BJ (cell line): ENCODE results near the gene GLP1R. TPM values are rescaled to one million over a fixed set of nuclear protein-coding genes. Genes with fewer than 3 reads are reported as not detected.

Experiments
- CTCF ChIA-PET: fragments of 350-600 bp; formaldehyde crosslinking; extraction: SDS; loops from one replicate; lab custom pipeline; 2021; ENCODE audit warnings: antibody characterized with exemption, inconsistent platforms; lab: Yijun Ruan, JAX
- POLR2A ChIA-PET: fragments of 300-600 bp; sonication (Branson Sonifier 250); formaldehyde crosslinking; extraction: SDS; loops from one replicate; lab custom pipeline; 2021; ENCODE audit warnings: antibody characterized with exemption; lab: Charles Lee
- DNase-seq: peaks from one replicate; pipeline ENCODE4 v3.0.0-alpha.2; 2011; ENCODE audit warnings: low read depth
- H3K27me3 ChIP-seq: 2 replicates; pipeline ENCODE4 v1.6.0; 2011; ENCODE audit warnings: low read length; ENCODE audit not compliant: control insufficient read depth, insufficient read depth
- H3K36me3 ChIP-seq: 2 replicates; pipeline ENCODE4 v1.5.1; 2011; ENCODE audit warnings: low read length; ENCODE audit not compliant: control insufficient read depth, insufficient read depth
- H3K4me3 ChIP-seq: 2 replicates; pipeline ENCODE4 v1.5.1; 2011; ENCODE audit warnings: low read depth, mild to moderate bottlenecking, control low read depth, low read length
- CTCF ChIP-seq: IDR thresholded peaks from 2 replicates; pipeline ENCODE4 v1.5.1; 2011; ENCODE audit warnings: low read depth, mild to moderate bottlenecking, control low read depth, inconsistent platforms, low read length, moderate library complexity; ENCODE audit not compliant: insufficient read depth
- polyA plus RNA-seq: library from polyadenylated mRNA; depleted of rRNA; stranded (reverse); fragments of >200 nt; gene quantifications from 2 replicates; pipeline ENCODE4 v1.2.3, GENCODE V29; 2011

GLP1R gene
- polyA plus RNA-seq, 1 experiment = not detected

DNA sequence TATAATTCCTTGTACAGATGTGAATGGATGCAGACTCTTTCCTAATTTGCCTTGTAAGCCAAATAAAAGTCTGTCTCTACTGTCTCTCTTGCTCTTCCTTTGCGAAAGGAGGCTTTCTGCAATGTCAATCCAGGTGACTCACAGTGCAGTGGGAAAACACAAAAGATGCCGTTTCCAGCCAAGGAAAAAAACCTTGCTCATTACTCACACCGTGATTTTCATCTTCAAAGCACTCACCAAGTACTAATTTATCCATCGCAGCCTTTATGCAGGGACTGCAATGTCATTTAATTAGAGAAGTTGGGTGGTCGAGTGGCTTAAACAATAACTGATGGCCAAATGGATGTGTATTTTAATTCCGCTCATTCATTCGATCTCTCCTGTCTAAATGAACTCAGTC is 42.6 kb downstream of the GLP1R start:
- Histone ChIP-seq H3K36me3 (no peaks in the 10 kb centered on the region), H3K27me3 (peaks cover 4% of the 10 kb centered on the region; the same call in 1 of the 2 replicates), H3K4me3 (no peak overlapping the region)
- ChIA-PET CTCF (interaction anchor here (1.5 kb wide), 1 partner anchor 11 kb away, joined by 4 read pairs; no protein-coding TSS in a partner anchor), POLR2A (no interaction called here)
- no peak for DNase-seq
- TF ChIP-seq CTCF = no peak

- CTCF ChIA-PET = interaction anchor here (1.7 kb wide), 1 partner anchor 210 kb away, joined by 4 read pairs; no protein-coding TSS in a partner anchor
- TF ChIP-seq CTCF = no peak
Measured at GRCh38 chr6:39092124-39092523, 43.5 kb downstream of the GLP1R start.

GRCh38 chr6:39093149-39093708 is 44.6 kb downstream of the GLP1R start:
- no peak for DNase-seq
- Histone ChIP-seq H3K27me3 (no peaks in the 10 kb centered on the region), H3K4me3 (no peak overlapping the region), H3K36me3 (no peaks in the 10 kb centered on the region)
- CTCF ChIA-PET = interaction anchor here (1.7 kb wide), 1 partner anchor 208 kb away, joined by 4 read pairs; no protein-coding TSS in a partner anchor
- POLR2A ChIA-PET = no interaction called here
- TF ChIP-seq CTCF = no peak

More at GRCh38 chr6:39092124-39092523, 43.5 kb downstream of the GLP1R start:
- H3K36me3 ChIP-seq = no peaks in the 10 kb centered on the region
- POLR2A ChIA-PET = no interaction called here
- H3K4me3 ChIP-seq = no peak overlapping the region
- H3K27me3 ChIP-seq = no peaks in the 10 kb centered on the region
- DNase-seq = no peak

DNA sequence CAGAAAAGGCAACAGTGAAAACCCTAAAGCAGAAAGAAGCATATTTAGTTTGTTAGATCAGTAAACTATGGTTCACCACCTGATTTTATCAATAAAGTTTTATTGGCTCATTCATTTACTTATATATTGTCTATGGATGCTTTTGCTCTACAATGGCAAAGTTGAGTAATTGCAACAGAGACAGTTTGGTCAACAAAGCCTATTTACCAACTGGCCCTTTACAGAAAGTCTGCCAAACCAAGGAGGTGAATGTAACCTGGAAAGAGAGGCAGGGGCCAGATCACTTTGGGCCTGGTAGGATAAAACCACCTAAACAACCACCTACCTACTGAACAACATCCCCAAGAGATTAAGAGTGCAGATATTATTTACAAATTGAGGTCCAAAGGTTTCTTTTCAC is 47.0 kb downstream of the GLP1R start:
- ChIA-PET CTCF (no interaction called here), POLR2A (no interaction called here)
- Histone ChIP-seq H3K36me3 (no peaks in the 10 kb centered on the region), H3K27me3 (no peaks in the 10 kb centered on the region), H3K4me3 (no peak overlapping the region)
- TF ChIP-seq CTCF = no peak
- no peak for DNase-seq

GRCh38 chr6:39100358-39100757 is 51.8 kb downstream of the GLP1R start:
- Histone ChIP-seq H3K27me3 (no peaks in the 10 kb centered on the region), H3K4me3 (no peak overlapping the region), H3K36me3 (no peaks in the 10 kb centered on the region)
- POLR2A ChIA-PET = no interaction called here
- TF ChIP-seq CTCF = no peak
- CTCF ChIA-PET = no interaction called here
- no peak for DNase-seq
